Aorta (tissue), 5 donors: ENCODE data around the gene TMEM234. TPM values are rescaled to one million over a fixed set of nuclear protein-coding genes. Genes with fewer than 3 reads are reported as not detected.

Source experiments
- ATAC-seq: fragments of 200-7000 bp; cut with Tn5 transposase; one replicate; pipeline ENCODE4 v1.9.1; 2022; ENCODE audit warnings: moderate library complexity; ENCODE audit not compliant: low FRiP score
- DNase-seq, 2 donors: peaks; one replicate each; pipeline ENCODE4 v3.0.0-alpha.2; 2020
- H3K27ac ChIP-seq, 2 donors: one replicate each; pipeline ENCODE4 v1.5.1; 2013; ENCODE audit warnings: low read length in 2 of 2, mild to moderate bottlenecking in 2 of 2, moderate library complexity in 2 of 2, control low read depth in 1 of 2, inconsistent platforms in 1 of 2, low read depth in 1 of 2
- H3K27me3 ChIP-seq, 2 donors: one replicate each; pipeline ENCODE4 v1.6.1; 2013; ENCODE audit warnings: control low read depth in 1 of 2, low read length in 1 of 2, mild to moderate bottlenecking in 1 of 2, moderate library complexity in 1 of 2; ENCODE audit not compliant: insufficient read depth in 2 of 2, control insufficient read depth in 1 of 2
- H3K36me3 ChIP-seq, 2 donors: one replicate each; pipeline ENCODE4 v1.6.1; 2013; ENCODE audit warnings: control low read depth in 1 of 2, low read length in 1 of 2, mild to moderate bottlenecking in 1 of 2; ENCODE audit not compliant: insufficient read depth in 2 of 2, control insufficient read depth in 1 of 2
- H3K4me1 ChIP-seq, 2 donors: one replicate each; pipeline ENCODE4 v1.6.1; 2013; ENCODE audit warnings: low read length in 2 of 2, control low read depth in 1 of 2, mild to moderate bottlenecking in 1 of 2, moderate library complexity in 1 of 2; ENCODE audit not compliant: insufficient read depth in 2 of 2, control insufficient read depth in 1 of 2
- H3K4me3 ChIP-seq, 2 donors: one replicate each; pipeline ENCODE4 v1.5.1; 2013; ENCODE audit warnings: low read length in 2 of 2, control low read depth in 1 of 2, mild to moderate bottlenecking in 1 of 2
- H3K9me3 ChIP-seq: one replicate; pipeline ENCODE4 v1.6.1; 2013; ENCODE audit warnings: mild to moderate bottlenecking, low read length; ENCODE audit not compliant: control insufficient read depth
- WGBS, 2 donors: extraction: QIAGEN DNeasy Blood & Tissue Kit; methylation state at CpG; one replicate each; pipeline ENCODE4 v1.1.7; 2013; 5-methylcytosine and 5-hydroxymethylcytosine counted together
- intact Hi-C, 2 donors: fragments of 100-400 bp; cut with DNase I; formaldehyde crosslinking; loops; one replicate each; pipeline versions ENCODE4 v1.14.2 to v1.15.0; 2022
- polyA plus RNA-seq, 2 donors: library from polyadenylated mRNA; stranded (reverse); fragments of 200-250 nt; gene quantifications; one replicate each; pipeline ENCODE4 v1.2.3, GENCODE V29; 2013
- total RNA-seq, 2 donors: library from RNA; stranded (reverse); fragmentation: NEBNext Ultra II Directional; extraction: Animal tissue kit (Norgen Biotek cat#: 25700); gene quantifications; one replicate each; pipeline ENCODE4 v1.2.1, GENCODE V29; 2021
- donor health status: healthy with polysubstance abuse.
- donor health status: Bipolar disorder and iron deficiency.
- donor health status: DM: no; HTN: no; CAD: no.
- donor health status: DM: no; HTN: no; CAD: no.
- donor health status: DM: yes; HTN: yes; CAD: no.

The TMEM234 gene
- total and polyA plus RNA-seq, 4 donors = 10.4 to 24.3 (median 19.5) TPM

DNA sequence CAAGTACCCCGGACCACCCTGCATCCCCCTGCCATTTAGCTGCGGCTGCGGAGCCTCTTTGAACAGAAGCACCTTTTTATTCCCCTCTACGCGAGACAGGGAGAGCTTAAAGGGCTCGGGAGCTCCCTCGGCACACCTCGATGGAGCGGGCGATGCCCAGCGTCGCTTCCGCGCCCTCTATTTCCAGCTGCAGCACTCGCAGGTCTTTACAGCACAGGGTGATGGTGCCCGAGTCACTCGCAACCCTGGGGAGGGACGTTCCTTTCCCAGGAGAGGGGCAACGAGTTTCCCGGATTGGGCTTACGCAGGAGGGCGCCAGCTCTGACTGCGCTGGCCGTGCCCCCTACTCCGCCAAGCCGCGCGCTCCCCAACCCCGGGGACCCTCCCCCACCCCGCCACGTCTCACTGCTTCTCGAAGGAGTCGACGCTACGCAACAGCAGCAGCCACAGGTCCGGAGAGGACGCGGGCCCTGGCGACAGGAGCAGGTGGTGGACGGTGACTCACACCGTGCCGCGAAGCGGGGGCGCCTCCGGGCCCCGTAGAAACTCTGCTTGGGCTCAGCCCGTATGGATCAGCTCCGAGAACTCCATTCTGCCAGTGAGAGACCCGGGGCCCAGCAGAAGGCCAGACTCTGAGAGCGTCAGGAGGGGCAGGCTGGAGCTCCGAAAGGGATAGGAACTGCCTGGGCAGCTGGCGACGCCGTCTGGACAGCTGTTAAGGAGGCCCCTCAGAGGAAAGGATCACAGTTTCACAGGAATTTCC lies 19.0 kb upstream of the TMEM234 start:
- ATAC-seq (peak; percentile 77), DNase-seq (peak; percentile 78 to 91)
- 0 to 1% methylated on average over 55 of the region's 55 CpGs for WGBS, 2 donors
- peak overlapping the region; percentile 31 to 59 for H3K27ac ChIP-seq
- no peaks in the 10 kb centered on the region for H3K27me3 ChIP-seq
- no peaks in the 10 kb centered on the region for H3K36me3 ChIP-seq
- no peaks in the 10 kb centered on the region for H3K4me1 ChIP-seq
- H3K4me3 ChIP-seq = peak overlapping the region; percentile 39 to 40
- intact Hi-C loops = loop anchor here in 1 of 2 donors (1.0 kb wide), 1 partner anchor 19 kb away; the partner anchor contains the start of genes EIF3I and TMEM234
- no peaks in the 10 kb centered on the region for H3K9me3 ChIP-seq

DNA sequence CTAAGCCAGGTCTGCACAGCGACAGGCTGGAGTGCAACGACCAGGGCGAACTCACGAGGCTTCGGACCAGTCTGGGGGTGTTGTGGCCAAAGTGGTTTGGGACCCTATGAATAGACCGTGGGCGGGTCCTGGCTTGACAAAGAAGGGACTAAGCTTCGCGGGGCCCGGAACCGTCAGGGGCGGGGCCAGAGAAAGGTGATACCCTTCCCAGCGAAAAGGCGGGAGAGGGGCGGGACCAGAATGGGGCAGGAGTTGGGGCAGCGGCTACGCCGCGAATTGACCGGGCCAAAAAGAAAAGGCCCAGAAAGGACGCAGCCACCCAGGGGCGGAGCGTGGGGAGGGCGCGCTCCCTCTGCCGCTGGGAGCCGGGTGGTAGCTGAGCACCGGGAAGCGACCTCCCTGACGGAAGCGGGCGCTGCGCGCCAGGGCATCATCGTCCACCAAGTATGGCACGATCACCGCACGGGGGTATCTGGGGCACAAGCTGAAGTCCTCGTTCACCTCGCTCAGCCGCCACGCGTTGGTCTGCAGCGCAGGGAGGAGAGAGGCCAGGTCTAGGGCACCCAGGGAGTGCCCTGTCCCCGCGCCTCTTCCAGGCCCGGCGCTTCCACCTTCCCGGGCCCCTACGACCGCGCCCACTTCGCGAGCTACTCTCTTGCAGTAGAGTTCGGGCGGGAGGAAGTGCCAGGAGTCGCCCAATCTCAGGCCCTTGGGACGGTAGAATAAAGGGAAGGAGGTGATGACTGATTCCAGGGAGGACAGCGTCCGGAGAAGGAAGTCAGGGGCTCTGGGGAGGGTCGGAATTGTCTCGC lies 18.2 kb upstream of the TMEM234 start:
- Histone ChIP-seq H3K4me3 (peak overlapping the region; percentile 39 to 40), H3K27ac (peak overlapping the region in 1 of 2 donors; percentile 38), H3K9me3 (no peaks in the 10 kb centered on the region), H3K27me3 (no peaks in the 10 kb centered on the region), H3K36me3 (no peaks in the 10 kb centered on the region), H3K4me1 (no peaks in the 10 kb centered on the region)
- WGBS, 2 donors = 3% methylated on average over 57 to 62 of the region's 62 CpGs
- DNase-seq (peak; percentile 86 to 92), ATAC-seq (peak; percentile 91)
- intact Hi-C loops = no loop called here

DNA sequence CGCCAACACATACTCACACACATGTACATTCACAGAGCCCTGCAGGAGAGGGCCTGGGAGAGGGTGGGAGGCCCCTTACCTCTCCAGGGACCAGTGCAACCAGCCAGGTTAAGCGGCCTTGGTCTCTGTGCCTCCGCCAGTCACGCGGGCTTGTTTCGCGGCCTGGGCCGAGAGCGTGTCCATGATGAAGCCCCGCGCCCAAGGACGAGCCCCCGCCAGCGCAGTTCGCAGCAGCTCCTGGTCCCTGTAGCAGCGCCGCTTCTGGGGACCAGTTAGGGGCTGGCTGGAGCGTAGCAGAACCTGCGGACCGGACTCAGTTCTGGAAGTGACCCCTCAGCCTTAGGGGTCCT lies 17.6 kb upstream of the TMEM234 start:
- ATAC-seq (no peak), DNase-seq (peak in 1 of 2 donors; percentile 78)
- H3K4me3 ChIP-seq = no peak overlapping the region
- H3K4me1 ChIP-seq = no peaks in the 10 kb centered on the region
- intact Hi-C loops = no loop called here
- H3K9me3 ChIP-seq = no peaks in the 10 kb centered on the region
- peak overlapping the region in 1 of 2 donors; percentile 1 for H3K27ac ChIP-seq
- H3K36me3 ChIP-seq = no peaks in the 10 kb centered on the region
- 60 to 69% methylated on average over 20 of the region's 20 CpGs for WGBS, 2 donors
- no peaks in the 10 kb centered on the region for H3K27me3 ChIP-seq

DNA sequence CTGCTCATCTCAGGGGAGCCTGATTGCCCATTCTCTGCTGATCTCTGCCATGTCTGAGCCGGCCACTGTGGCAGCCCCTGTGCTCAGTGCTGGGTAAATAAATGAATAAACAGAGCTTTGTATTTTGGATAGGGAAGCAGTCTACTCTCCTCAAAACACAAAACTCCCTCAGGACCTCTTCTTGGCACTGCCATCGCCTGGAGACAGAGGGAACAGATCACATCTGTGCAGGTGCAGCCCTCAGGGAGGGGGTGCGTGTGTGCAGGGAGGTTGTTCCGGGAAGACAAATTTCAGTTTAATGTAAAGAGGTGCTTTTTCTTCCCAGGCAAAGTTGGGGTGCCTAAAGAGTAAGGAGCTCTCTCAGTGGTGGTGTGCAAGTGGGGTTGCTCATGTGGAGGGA lies 17.2 kb upstream of the TMEM234 start:
- Histone ChIP-seq H3K27ac (no peak overlapping the region), H3K9me3 (no peaks in the 10 kb centered on the region), H3K36me3 (no peaks in the 10 kb centered on the region), H3K27me3 (no peaks in the 10 kb centered on the region), H3K4me3 (no peak overlapping the region), H3K4me1 (no peaks in the 10 kb centered on the region)
- WGBS, 2 donors = 68 to 75% methylated on average over 4 of the region's 4 CpGs
- no peak for ATAC-seq
- DNase-seq = no peak
- intact Hi-C loops = no loop called here

DNA sequence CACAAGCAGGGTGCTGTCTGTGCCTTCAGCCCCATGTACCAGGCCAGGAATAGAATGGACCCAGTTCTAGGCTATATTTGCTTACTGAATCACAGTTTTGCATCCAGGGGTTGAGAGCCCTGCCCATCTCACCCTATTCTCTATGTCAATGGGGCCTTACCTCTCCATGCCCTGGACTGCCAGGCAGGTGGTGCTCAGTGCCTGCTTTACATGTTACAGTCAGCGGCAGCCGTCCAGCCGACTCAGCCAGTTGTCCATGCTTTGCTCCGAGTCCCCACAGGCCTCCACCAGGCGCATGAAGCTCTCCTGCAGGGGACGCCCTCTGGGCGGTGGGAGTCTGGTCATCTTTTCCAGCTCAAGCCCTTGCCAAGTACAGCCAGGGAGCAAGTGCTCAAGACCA lies 12.6 kb upstream of the TMEM234 start:
- Histone ChIP-seq H3K4me3 (no peak overlapping the region), H3K27ac (no peak overlapping the region), H3K4me1 (no peaks in the 10 kb centered on the region), H3K27me3 (no peaks in the 10 kb centered on the region), H3K9me3 (no peaks in the 10 kb centered on the region), H3K36me3 (peaks cover 2 to 5% of the 10 kb centered on the region in 2 donors)
- ATAC-seq = no peak
- 74 to 80% methylated on average over 7 of the region's 7 CpGs for WGBS, 2 donors
- intact Hi-C loops = no loop called here
- DNase-seq = no peak

DNA sequence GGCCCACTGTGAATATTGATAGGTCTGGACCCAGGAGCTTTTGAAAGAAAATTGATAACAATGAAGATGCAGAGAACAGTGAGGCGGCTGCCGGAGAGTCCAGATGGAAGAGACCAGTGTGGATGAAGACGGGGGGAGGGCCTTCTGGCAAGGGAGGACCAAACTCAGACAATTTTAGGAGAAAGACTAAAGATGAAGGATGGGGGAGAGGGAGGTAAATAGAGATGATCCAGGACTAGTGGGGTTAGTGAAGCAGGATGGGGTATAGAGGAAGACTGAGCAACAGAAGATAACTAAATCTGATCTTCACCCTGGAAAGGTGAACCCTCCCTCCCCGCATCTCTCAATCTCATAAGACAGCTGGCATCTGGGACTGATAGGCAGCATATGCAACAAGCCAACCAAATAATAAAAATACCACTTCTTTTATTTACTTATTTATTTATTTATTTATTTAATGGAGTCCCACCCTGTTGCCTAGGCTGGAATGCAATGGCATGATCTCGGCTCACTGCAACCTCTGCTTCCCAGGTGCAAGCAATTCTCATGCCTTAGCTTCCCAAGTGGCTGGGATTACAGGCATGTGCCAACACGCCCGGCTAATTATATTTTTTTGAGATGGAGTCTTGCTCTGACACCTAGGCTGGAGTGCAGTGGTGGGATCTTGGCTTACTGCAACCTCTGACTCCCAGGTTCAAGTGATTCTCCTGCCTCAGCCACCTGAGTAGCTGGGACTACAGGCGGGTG lies 10.6 kb upstream of the TMEM234 start:
- Histone ChIP-seq H3K4me1 (no peaks in the 10 kb centered on the region), H3K27me3 (no peaks in the 10 kb centered on the region), H3K36me3 (peaks cover 2 to 9% of the 10 kb centered on the region in 2 donors), H3K9me3 (no peaks in the 10 kb centered on the region), H3K4me3 (no peak overlapping the region), H3K27ac (no peak overlapping the region)
- intact Hi-C loops = no loop called here
- WGBS, 2 donors = 83% methylated on average over 8 of the region's 8 CpGs
- ATAC-seq (no peak), DNase-seq (no peak)

DNA sequence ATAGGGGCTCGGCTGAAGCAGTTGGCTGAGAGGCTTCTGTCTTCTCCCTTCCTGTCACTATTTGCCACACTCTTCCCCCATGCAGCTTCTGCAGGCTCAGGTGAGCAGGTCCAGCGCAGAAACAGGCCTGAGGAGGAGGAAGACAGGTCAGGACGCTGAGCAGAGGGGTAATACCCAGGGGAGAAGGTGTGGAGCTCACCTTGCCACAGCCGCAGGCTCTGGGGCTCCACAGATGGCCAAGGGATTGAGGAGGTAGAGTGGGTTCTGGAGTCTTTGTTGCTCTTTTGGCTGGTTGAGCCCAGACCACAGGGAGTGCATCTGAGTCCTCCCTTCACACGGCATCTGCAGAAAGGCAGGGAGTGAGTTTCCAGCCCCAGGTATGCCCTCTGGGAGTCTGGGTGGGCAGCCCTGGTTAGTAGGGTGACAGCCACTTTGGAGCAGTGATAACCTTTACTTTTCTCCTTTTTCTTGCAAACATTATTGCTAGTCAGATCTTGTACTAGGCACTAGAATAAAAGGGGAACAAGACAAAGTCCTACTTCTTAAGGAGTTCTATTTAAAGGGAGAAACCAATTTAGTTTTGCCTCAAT lies 9.8 kb upstream of the TMEM234 start:
- ATAC-seq (no peak), DNase-seq (no peak)
- H3K9me3 ChIP-seq = no peaks in the 10 kb centered on the region
- no peaks in the 10 kb centered on the region for H3K27me3 ChIP-seq
- H3K4me1 ChIP-seq = no peaks in the 10 kb centered on the region
- H3K27ac ChIP-seq = no peak overlapping the region
- H3K36me3 ChIP-seq = peaks cover 2 to 9% of the 10 kb centered on the region in 2 donors
- intact Hi-C loops = no loop called here
- no peak overlapping the region for H3K4me3 ChIP-seq
- 74 to 80% methylated on average over 5 of the region's 5 CpGs for WGBS, 2 donors

DNA sequence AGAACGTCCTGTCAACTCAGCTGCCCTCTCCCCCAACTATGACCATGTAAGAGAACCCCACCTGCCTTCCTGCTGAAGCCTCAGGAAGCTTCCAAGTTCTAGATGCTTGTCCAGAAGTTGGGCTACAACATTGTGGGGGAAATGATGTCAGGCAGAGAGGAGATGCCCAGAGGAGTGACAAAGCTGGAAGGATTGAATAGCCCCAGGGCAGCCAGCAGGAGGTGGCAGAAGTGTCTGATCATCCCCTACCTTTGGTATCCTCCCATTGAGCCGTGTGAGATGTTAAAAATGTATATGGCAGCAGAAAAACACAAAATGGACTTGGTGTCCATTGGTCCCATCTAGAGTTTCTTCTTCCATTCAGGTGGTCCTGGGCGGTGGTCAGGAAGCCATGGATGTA lies 6.6 kb upstream of the TMEM234 start:
- WGBS, 2 donors = 79 to 81% methylated on average over 3 of the region's 3 CpGs
- H3K36me3 ChIP-seq = peaks cover 2 to 9% of the 10 kb centered on the region in 2 donors

More for the DNA sequence above, 6.6 kb upstream of the TMEM234 start:
- ATAC-seq (no peak), DNase-seq (no peak)
- Histone ChIP-seq H3K9me3 (no peaks in the 10 kb centered on the region), H3K27me3 (no peaks in the 10 kb centered on the region), H3K27ac (no peak overlapping the region), H3K4me3 (no peak overlapping the region), H3K4me1 (no peaks in the 10 kb centered on the region)
- intact Hi-C loops = no loop called here
